ENCODE measurements around the gene ZBTB4. TPM values are rescaled to one million over a fixed set of nuclear protein-coding genes. Genes with fewer than 3 reads are reported as not detected.

Gene ZBTB4
- total RNA-seq, 1 donor from 2014 or later: 13.6 TPM

DNA sequence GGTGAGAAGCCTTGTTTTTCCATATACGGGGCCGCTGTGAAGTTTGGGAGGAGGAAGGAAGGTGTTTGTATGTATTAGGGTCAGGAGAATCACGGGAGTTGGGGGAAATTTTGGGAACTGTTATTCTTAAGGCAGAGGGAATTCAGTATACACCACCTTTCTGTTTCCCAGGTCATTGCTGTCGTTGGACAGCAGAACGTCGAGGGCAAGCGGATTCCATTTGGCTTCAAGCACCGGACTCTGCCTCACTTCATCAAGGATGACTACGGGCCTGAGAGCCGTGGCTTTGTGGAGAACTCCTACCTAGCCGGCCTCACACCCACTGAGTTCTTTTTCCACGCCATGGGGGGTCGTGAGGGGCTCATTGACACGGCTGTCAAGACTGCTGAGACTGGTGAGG, 22.3 kb upstream of the ZBTB4 start:
- H3K4me1 Mint-ChIP-seq: no peaks in the 10 kb centered on the region
- H3K36me3 Mint-ChIP-seq (ENCODE audit: low read depth): peaks cover 42% of the 10 kb centered on the region
- no peak overlapping the region for H3K4me3 Mint-ChIP-seq
- H3K27ac Mint-ChIP-seq (ENCODE audit: unreplicated experiment): peak overlapping the region; percentile 23
- H3K9me3 Mint-ChIP-seq: no peaks in the 10 kb centered on the region
- no peak for DNase-seq (ENCODE audit: low read depth, low spot score)
- no peaks in the 10 kb centered on the region for H3K27me3 Mint-ChIP-seq (ENCODE audit: low read depth)
- TF ChIP-seq CTCF (conservative IDR thresholded peaks at IDR 0.05): no peak

DNA sequence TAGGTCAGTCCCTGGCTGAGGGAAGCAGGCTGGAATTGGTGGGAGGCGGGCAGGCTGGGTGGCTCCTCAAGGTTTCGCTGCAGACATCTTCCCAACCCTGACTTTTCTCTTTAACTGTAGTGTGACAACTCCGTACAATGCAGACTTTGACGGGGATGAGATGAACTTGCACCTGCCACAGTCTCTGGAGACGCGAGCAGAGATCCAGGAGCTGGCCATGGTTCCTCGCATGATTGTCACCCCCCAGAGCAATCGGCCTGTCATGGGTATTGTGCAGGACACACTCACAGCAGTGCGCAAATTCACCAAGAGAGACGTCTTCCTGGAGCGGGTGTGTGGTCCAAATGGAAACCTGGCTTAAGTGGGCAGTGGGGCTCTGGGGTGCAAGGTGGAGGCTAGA, 19.7 kb upstream of the ZBTB4 start:
- H3K36me3 Mint-ChIP-seq (ENCODE audit: low read depth): peaks cover 40% of the 10 kb centered on the region
- no peak for DNase-seq (ENCODE audit: low read depth, low spot score)
- no peaks in the 10 kb centered on the region for H3K27me3 Mint-ChIP-seq (ENCODE audit: low read depth)
- TF ChIP-seq CTCF (conservative IDR thresholded peaks at IDR 0.05): no peak
- no peak overlapping the region for H3K27ac Mint-ChIP-seq (ENCODE audit: unreplicated experiment)
- no peak overlapping the region for H3K4me3 Mint-ChIP-seq
- peaks cover 3% of the 10 kb centered on the region for H3K4me1 Mint-ChIP-seq
- H3K9me3 Mint-ChIP-seq: no peaks in the 10 kb centered on the region

DNA sequence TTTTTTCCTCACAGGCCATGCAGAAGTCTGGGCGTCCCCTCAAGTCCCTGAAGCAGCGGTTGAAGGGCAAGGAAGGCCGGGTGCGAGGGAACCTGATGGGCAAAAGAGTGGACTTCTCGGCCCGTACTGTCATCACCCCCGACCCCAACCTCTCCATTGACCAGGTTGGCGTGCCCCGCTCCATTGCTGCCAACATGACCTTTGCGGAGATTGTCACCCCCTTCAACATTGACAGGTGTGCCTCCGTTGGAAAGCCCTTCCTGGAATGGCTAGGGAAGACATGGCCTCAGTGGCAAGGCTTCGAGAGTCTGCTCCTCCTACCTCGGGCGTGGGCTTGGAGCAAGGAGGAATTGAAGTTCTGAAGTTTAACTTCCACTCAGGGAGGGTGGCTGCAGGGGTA, 18.2 kb upstream of the ZBTB4 start:
- H3K4me1 Mint-ChIP-seq: peaks cover 18% of the 10 kb centered on the region
- no peak overlapping the region for H3K4me3 Mint-ChIP-seq
- H3K27ac Mint-ChIP-seq (ENCODE audit: unreplicated experiment): no peak overlapping the region
- TF ChIP-seq CTCF (conservative IDR thresholded peaks at IDR 0.05): no peak
- H3K9me3 Mint-ChIP-seq: no peaks in the 10 kb centered on the region
- H3K27me3 Mint-ChIP-seq (ENCODE audit: low read depth): no peaks in the 10 kb centered on the region
- no peak for DNase-seq (ENCODE audit: low read depth, low spot score)
- H3K36me3 Mint-ChIP-seq (ENCODE audit: low read depth): peaks cover 37% of the 10 kb centered on the region

- TF ChIP-seq CTCF (conservative IDR thresholded peaks at IDR 0.05): no peak
- no peaks in the 10 kb centered on the region for H3K9me3 Mint-ChIP-seq
- no peak for DNase-seq (ENCODE audit: low read depth, low spot score)
- peaks cover 34% of the 10 kb centered on the region for H3K36me3 Mint-ChIP-seq (ENCODE audit: low read depth)
- H3K27ac Mint-ChIP-seq (ENCODE audit: unreplicated experiment): no peak overlapping the region
- H3K4me1 Mint-ChIP-seq: peaks cover 19% of the 10 kb centered on the region
- no peak overlapping the region for H3K4me3 Mint-ChIP-seq
- no peaks in the 10 kb centered on the region for H3K27me3 Mint-ChIP-seq (ENCODE audit: low read depth)
Observed at GRCh38 chr17:7497228-7497627, 17.8 kb upstream of the ZBTB4 start.

DNA sequence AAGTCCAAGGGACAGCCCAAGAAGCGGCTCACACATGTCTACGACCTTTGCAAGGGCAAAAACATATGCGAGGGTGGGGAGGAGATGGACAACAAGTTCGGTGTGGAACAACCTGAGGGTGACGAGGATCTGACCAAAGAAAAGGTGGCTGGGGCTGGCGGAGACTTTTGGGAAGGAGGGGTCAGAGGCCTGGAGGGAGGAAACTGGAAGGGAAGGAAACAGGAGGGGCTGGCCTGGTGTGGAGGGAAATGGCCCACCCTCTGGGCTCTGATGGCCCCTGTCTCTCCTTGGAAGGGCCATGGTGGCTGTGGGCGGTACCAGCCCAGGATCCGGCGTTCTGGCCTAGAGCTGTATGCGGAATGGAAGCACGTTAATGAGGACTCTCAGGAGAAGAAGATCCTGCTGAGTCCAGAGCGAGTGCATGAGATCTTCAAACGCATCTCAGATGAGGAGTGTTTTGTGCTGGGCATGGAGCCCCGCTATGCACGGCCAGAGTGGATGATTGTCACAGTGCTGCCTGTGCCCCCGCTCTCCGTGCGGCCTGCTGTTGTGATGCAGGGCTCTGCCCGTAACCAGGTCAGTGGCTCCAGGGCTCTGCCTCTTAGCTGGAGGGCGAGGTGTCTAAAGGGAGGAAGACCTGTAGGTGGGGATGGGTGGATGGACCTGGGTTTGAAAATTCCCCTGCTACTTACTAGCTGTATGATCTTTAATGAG, 17.2 kb upstream of the ZBTB4 start:
- H3K27me3 Mint-ChIP-seq (ENCODE audit: low read depth): no peaks in the 10 kb centered on the region
- H3K36me3 Mint-ChIP-seq (ENCODE audit: low read depth): peaks cover 33% of the 10 kb centered on the region
- no peaks in the 10 kb centered on the region for H3K9me3 Mint-ChIP-seq
- H3K4me3 Mint-ChIP-seq: no peak overlapping the region
- no peak for TF ChIP-seq CTCF (conservative IDR thresholded peaks at IDR 0.05)
- peaks cover 24% of the 10 kb centered on the region for H3K4me1 Mint-ChIP-seq
- no peak for DNase-seq (ENCODE audit: low read depth, low spot score)
- no peak overlapping the region for H3K27ac Mint-ChIP-seq (ENCODE audit: unreplicated experiment)

Data from neural crest cell (in vitro differentiated cells).